ENCODE results near the gene COL15A1.
A peak's percentile ranks its signal among the peaks of the same experiment; 100 is the strongest.

Gene COL15A1

GRCh38 chr9:98972716-98973115, 29.0 kb downstream of the COL15A1 start:
- DNase-seq (ENCODE audit: low read depth in 2 of 2), result no peak

- DNase-seq (ENCODE audit: low read depth in 2 of 2), result no peak
Observed at GRCh38 chr9:98973171-98973570, 29.5 kb downstream of the COL15A1 start.

GRCh38 chr9:98973576-98973975, 29.9 kb downstream of the COL15A1 start:
- no peak for DNase-seq (ENCODE audit: low read depth in 2 of 2)

- no peak for DNase-seq (ENCODE audit: low read depth in 2 of 2)
Observed at GRCh38 chr9:98974106-98974505, 30.4 kb downstream of the COL15A1 start.

GRCh38 chr9:98974554-98974953, 30.8 kb downstream of the COL15A1 start:
- no peak for DNase-seq (ENCODE audit: low read depth in 2 of 2)

- no peak for DNase-seq (ENCODE audit: low read depth in 2 of 2)
Observed at GRCh38 chr9:98974994-98975712, 31.4 kb downstream of the COL15A1 start.

GRCh38 chr9:98975838-98976237, 32.1 kb downstream of the COL15A1 start:
- DNase-seq (ENCODE audit: low read depth in 2 of 2), result no peak

- DNase-seq (ENCODE audit: low read depth in 2 of 2), result no peak
Observed at GRCh38 chr9:98977246-98977714, 33.6 kb downstream of the COL15A1 start.

DNA sequence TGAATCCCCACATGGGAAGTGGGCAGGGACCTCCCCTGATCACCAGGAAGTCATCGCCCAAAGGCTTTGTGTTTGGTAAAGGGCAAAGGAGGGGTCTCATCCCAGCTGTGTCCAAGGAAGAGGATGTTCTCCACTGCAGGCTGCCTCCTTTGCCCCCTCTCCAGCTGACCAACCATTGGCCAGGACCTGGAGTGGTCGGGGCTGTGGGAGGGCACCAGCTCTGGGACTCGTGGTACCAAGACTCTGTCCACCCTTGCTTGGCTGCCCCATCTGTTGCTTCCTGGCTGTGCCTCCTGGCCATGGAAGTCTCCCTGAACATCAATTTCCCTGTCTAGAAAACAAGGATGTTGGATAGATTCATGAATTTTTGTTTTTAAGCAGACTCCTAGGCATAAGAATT, 34.1 kb downstream of the COL15A1 start:
- DNase-seq (ENCODE audit: low read depth in 2 of 2), result no peak

- no peak for DNase-seq (ENCODE audit: low read depth in 2 of 2)
Observed at GRCh38 chr9:98978231-98978681, 34.5 kb downstream of the COL15A1 start.

- DNase-seq (ENCODE audit: low read depth in 2 of 2), result no peak
Observed at GRCh38 chr9:98980291-98980690, 36.6 kb downstream of the COL15A1 start.

DNA sequence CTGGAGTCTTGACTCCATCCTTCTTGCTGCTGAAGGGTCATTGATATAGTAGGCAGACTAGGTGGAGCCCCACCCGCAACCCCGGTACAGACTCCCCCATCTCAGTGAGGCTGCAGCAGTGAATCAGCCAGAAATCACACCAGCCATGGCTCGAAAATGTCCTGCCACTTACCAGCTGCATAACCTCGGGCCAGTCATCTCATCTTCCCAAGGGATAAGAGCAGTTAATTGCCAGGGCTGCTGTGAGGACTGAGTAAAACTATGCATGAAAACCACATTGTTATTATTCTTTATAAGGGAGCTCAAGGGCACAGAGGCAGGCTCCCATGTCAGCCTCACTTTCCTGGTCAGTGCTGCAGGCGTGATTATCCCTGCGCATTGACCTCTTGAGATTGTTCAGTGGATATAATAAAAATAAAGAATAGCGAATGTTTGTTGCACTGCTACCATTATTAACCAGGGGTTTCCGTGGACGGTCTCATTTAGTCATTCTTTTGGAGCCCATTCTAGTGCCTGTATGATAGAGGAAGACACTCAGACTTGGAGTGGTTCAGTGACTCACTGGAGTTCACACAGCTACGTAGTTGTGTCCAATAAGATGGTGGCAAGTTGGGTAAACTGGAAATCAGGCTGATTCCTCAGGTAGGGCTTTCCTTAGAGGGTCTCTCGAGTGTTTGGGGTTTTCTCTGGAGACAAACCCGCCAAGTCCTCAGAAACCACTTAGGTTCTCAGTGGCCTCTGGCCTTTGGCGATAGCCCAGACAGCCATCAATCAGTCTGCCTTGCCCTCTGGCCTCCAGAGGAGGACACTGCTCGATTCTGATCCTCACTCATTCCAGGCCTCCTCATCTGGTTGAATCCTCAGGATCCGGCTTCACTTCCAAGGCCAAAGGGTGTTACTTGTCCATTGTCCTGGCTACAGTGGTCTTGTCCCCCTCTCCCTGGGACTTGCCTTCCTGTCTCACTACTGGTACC, 39.9 kb downstream of the COL15A1 start:
- DNase-seq (ENCODE audit: low read depth in 2 of 2), result no peak

DNA sequence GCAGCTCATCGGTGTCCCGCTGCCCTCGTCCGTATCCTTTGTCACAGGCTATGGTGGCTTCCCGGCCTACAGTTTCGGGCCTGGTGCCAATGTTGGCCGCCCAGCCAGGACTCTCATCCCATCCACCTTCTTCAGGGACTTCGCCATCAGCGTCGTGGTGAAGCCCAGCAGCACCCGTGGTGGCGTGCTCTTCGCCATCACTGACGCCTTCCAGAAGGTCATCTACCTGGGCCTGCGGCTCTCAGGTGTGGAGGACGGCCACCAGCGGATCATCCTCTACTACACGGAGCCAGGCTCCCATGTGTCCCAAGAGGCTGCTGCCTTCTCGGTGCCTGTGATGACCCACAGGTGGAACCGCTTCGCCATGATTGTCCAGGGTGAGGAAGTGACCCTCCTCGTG, 41.9 kb downstream of the COL15A1 start:
- DNase-seq (ENCODE audit: low read depth in 2 of 2), result no peak

- no peak for DNase-seq (ENCODE audit: low read depth in 2 of 2)
Observed at GRCh38 chr9:98986866-98987651, 43.4 kb downstream of the COL15A1 start.

DNA sequence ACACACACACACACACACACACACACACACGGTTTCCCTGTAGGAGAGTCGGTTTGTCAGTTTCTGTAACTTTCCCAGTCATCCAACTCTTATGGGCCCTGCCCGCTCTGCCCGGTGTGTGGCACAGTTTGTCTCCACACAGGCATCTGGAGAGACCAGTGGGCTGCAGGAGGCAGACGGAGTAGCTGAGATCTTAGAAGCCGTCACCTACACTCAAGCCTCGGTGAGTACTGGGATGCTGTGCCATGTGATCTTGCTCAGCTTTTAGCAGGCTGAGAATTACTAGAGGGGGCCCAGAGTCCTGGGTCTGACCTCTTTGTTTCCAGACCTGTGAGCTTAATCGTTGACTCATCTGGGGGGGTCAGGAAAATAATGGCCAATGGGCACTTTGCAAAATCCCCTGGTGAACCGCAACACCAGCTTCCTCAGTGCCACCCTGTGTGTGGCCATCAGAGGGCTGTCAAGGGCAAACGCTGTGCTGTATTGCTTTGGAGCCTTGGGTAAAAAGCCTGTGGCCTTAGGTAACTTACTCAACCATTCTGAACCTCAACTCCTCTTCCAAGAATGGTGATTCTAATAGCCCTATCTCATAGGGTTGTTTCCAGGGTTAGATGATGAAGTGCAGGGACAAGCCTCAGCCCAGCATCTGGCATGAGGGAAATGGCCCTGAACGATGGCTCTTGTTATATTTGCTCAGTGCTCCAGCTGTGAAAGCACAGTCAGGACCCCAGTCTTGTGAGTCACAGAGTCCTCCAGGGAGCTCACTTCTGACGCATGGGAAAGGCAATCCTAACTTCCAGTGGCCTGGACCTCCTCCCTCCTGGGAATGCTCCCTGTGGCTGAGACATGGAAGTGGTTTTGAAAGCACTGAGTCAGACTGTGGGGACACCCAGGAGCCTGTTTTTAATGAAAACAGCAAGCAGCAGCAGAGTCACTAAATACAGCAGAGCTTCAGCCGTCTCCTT, 45.6 kb downstream of the COL15A1 start:
- DNase-seq (ENCODE audit: low read depth in 2 of 2), result peak; percentile 96

- no peak for DNase-seq (ENCODE audit: low read depth in 2 of 2)
Observed at GRCh38 chr9:98990181-98990870, 46.6 kb downstream of the COL15A1 start.

DNA sequence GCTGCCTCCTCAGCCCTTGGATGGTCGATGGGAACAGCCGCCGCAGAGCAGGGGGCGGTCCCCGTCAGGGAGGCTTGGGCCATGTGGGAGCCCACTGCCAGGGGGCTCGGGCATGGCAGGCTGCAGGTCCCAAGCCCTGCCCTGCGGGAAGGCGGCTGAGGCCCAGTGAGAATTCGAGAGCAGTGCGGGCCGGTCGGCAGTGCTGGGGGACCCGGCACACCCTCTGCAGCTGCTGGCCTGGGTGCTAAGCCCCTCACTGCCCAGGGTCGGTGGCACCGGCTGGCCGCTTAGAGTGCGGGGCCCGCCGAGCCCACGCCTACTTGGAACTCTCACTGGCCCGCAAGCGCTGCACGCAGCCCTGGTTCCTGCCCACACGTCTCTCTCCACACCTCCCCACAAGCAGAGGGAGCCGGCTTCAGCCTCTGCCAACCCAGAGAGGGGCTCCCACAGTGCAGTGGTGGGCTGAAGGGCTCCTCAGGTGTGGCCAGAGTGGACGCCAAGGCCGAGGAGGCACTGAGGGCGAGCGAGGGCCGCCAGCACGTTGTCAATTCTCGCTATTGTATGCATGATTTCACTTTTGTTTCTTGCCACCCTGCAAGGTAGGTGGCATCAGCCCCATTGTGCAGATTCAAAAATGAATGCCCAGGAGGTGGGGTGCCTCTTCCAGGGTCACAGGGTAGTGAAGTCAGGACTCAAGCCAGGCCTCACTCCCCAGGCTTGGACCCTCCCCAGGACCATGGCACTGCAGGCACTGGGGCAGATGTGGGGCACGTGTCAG, 48.6 kb downstream of the COL15A1 start:
- DNase-seq (ENCODE audit: low read depth in 2 of 2), result no peak

DNA sequence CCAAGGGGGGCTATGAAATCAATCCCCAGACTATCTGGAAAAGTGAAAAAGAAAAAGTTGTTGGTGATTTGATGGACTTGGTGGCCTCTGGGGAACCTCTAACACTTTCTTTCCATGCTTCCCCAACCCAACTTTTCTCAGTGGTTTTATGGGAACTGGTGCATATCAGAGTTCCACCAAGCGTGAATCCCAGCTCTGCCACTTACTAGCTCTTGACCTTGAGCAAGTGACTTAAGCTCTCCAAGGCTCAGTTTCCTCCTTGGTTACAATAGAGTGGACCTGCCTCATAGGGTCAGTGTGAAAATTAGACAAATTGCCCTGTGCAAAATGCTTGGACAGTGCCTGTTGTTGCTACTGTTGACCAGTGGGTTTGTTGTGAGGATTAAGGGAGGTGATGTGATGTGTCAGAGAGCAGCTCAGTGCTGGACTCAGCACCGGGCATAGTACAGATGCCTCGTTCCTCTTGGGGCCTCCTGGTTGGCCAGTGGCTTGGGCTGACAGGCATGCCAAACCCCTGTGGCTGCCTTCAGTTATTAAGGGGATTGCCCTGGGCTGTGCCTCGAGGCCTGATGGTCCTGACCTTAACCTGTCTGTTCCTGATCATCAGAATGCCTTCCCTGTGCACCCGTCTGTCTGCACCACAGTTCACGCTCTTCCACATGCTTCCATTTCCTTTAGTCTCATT, 49.3 kb downstream of the COL15A1 start:
- no peak for DNase-seq (ENCODE audit: low read depth in 2 of 2)

DNA sequence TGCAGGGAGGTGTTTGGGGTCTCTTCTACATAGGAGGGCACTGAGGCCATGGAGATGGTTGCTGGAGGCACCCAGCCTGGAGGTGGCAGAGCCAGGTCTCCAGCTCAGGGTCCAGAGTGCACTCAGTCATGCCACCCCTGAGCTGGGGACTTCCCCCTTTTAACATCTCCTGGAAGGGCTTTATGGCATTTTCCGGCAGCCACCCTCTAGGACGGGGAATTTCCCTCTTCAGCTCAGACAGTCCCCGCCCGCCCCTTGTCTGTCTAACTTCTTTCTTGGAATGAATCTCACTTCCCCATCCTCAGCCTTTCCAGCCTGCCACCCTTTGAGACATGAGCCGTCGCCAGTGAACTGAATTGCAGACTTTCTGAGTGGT, 49.9 kb downstream of the COL15A1 start:
- DNase-seq (ENCODE audit: low read depth in 2 of 2), result no peak

Measured in fibroblast of skin of left biceps (primary cell).